Liver (tissue), 9 donors: Measurements from ENCODE around the gene POLR2L. TPM values are rescaled to one million over a fixed set of nuclear protein-coding genes. Genes with fewer than 3 reads are reported as not detected.

ENCODE experiments used
- DNase-seq: peaks from one replicate; pipeline ENCODE4 v3.0.0-alpha.2; 2017; ENCODE audit warnings: low spot score
- H3K27ac ChIP-seq, 2 donors: one replicate each; pipeline ENCODE4 v1.7.0; 2013; ENCODE audit warnings: inconsistent platforms in 2 of 2, low read length in 2 of 2, control low read depth in 1 of 2, low read depth in 1 of 2, mild to moderate bottlenecking in 1 of 2
- H3K27me3 ChIP-seq, 4 donors: one replicate each; pipeline versions ENCODE4 v1.6.1 to v1.7.0; 2013; ENCODE audit warnings: low read length in 3 of 4, inconsistent platforms in 1 of 4, mild to moderate bottlenecking in 1 of 4, moderate library complexity in 1 of 4; ENCODE audit not compliant: control insufficient read depth in 4 of 4, insufficient read depth in 4 of 4
- H3K36me3 ChIP-seq, 4 donors: one replicate each; pipeline versions ENCODE4 v1.6.1 to v1.7.0; 2013; ENCODE audit warnings: low read length in 3 of 4, mild to moderate bottlenecking in 3 of 4, low read depth in 1 of 4, moderate library complexity in 1 of 4; ENCODE audit not compliant: control insufficient read depth in 4 of 4, insufficient read depth in 3 of 4
- H3K4me1 ChIP-seq, 4 donors: one replicate each; pipeline versions ENCODE4 v1.6.1 to v1.7.0; 2013; ENCODE audit warnings: low read length in 3 of 4, mild to moderate bottlenecking in 3 of 4, moderate library complexity in 1 of 4; ENCODE audit not compliant: control insufficient read depth in 4 of 4, insufficient read depth in 4 of 4
- H3K4me3 ChIP-seq, 3 donors: one replicate each; pipeline versions ENCODE4 v1.6.1 to v1.7.0; 2013; ENCODE audit warnings: low read length in 3 of 3, control low read depth in 1 of 3, low read depth in 1 of 3, mild to moderate bottlenecking in 1 of 3
- H3K9ac ChIP-seq, 2 donors: one replicate each; pipeline ENCODE4 v1.7.0; 2013; ENCODE audit warnings: low read length in 2 of 2, mild to moderate bottlenecking in 2 of 2, moderate library complexity in 2 of 2, control low read depth in 1 of 2, low read depth in 1 of 2
- H3K9me3 ChIP-seq, 4 donors: one replicate each; pipeline versions ENCODE4 v1.6.1 to v1.7.0; 2013; ENCODE audit warnings: low read length in 3 of 4; ENCODE audit not compliant: control insufficient read depth in 4 of 4
- EGR1 ChIP-seq, 2 donors: IDR thresholded peaks; 2 replicates each; pipeline ENCODE4 v1.6.1; 2016 to 2018; ENCODE audit warnings: antibody characterized with exemption in 2 of 2, low read depth in 2 of 2
- FOXA1 ChIP-seq: IDR thresholded peaks from 2 replicates; pipeline ENCODE4 v1.6.1; 2016; ENCODE audit warnings: antibody characterized with exemption
- FOXA2 ChIP-seq: IDR thresholded peaks from 2 replicates; pipeline ENCODE4 v1.6.1; 2016; ENCODE audit warnings: antibody characterized with exemption
- GABPA ChIP-seq, 2 donors: IDR thresholded peaks in 1 of 2; conservative IDR thresholded peaks in 1 of 2; 2 replicates each; pipeline ENCODE4 v1.6.1; 2016; ENCODE audit warnings: antibody characterized with exemption in 2 of 2, mild to moderate bottlenecking in 1 of 2, moderate library complexity in 1 of 2
- HNF4A ChIP-seq, 2 donors: conservative IDR thresholded peaks; 2 replicates each; pipeline ENCODE4 v1.6.1; 2016; ENCODE audit warnings: antibody characterized with exemption in 2 of 2, mild to moderate bottlenecking in 2 of 2
- HNF4G ChIP-seq: IDR thresholded peaks from 2 replicates; pipeline ENCODE4 v1.6.1; 2016; ENCODE audit warnings: antibody characterized with exemption
- JUND ChIP-seq, 2 donors: IDR thresholded peaks; 2 replicates each; pipeline ENCODE4 v1.6.1; 2016; ENCODE audit warnings: antibody characterized with exemption in 2 of 2
- NR2F2 ChIP-seq: IDR thresholded peaks from 2 replicates; pipeline ENCODE4 v1.6.1; 2016; ENCODE audit warnings: antibody characterized with exemption
- REST ChIP-seq: IDR thresholded peaks from 2 replicates; pipeline ENCODE4 v1.6.1; 2016; ENCODE audit warnings: antibody characterized with exemption, mild to moderate bottlenecking
- RXRA ChIP-seq, 2 donors: IDR thresholded peaks; 2 replicates each; pipeline ENCODE4 v1.6.1; 2017 to 2018; ENCODE audit warnings: antibody characterized with exemption in 2 of 2, mild to moderate bottlenecking in 1 of 2
- TAF1 ChIP-seq: conservative IDR thresholded peaks from 2 replicates; pipeline ENCODE4 v1.6.1; 2016; ENCODE audit warnings: antibody characterized with exemption, mild to moderate bottlenecking
- YY1 ChIP-seq: IDR thresholded peaks from 2 replicates; pipeline ENCODE4 v1.6.1; 2016; ENCODE audit warnings: antibody characterized with exemption, mild to moderate bottlenecking
- ZBTB33 ChIP-seq: IDR thresholded peaks from 2 replicates; pipeline ENCODE4 v1.6.1; 2016; ENCODE audit warnings: antibody characterized with exemption
- WGBS: extraction: QIAGEN DNeasy Blood & Tissue Kit; methylation state at CpG from one replicate; pipeline ENCODE4 v1.1.7; 2013; 5-methylcytosine and 5-hydroxymethylcytosine counted together
- polyA plus RNA-seq, 2 donors: library from polyadenylated mRNA; stranded (reverse) in 1 of 2; unstranded in 1 of 2; fragments of 200-250 nt in 1 of 2; fragments of >200 nt in 1 of 2; fragmentation: Nextera tagmentation in 1 of 2; extraction: Ambion mirVana in 1 of 2; gene quantifications; one replicate each; pipeline versions ENCODE4 v1.2.1 to v1.2.3, GENCODE V29; 2013 to 2015
- total RNA-seq, 2 donors: library from RNA; depleted of rRNA; stranded (reverse); fragments of >200 nt; gene quantifications; one replicate each; pipeline ENCODE4 v1.2.3, GENCODE V29; 2014
- TF ChIP-seq, protein P1 (sequence below): IDR thresholded peaks from 2 replicates; pipeline ENCODE4 v1.6.1; 2016; ENCODE audit warnings: antibody characterized with exemption
- TF ChIP-seq, protein P2 (sequence below): fragments of 150-350 bp; IDR thresholded peaks from 2 replicates; pipeline ENCODE4 v1.5.1; 2017; ENCODE audit warnings: improper control_type of control experiment, low read depth, low read length; ENCODE audit not compliant: missing input control
- donor health status: healthy.
- donor health status: healthy.
- donor health status: healthy.
- donor health status: healthy.
- donor health status: healthy.

The POLR2L gene
- total and polyA plus RNA-seq, 4 donors = 28.1 to 230 (median 106) TPM

DNA sequence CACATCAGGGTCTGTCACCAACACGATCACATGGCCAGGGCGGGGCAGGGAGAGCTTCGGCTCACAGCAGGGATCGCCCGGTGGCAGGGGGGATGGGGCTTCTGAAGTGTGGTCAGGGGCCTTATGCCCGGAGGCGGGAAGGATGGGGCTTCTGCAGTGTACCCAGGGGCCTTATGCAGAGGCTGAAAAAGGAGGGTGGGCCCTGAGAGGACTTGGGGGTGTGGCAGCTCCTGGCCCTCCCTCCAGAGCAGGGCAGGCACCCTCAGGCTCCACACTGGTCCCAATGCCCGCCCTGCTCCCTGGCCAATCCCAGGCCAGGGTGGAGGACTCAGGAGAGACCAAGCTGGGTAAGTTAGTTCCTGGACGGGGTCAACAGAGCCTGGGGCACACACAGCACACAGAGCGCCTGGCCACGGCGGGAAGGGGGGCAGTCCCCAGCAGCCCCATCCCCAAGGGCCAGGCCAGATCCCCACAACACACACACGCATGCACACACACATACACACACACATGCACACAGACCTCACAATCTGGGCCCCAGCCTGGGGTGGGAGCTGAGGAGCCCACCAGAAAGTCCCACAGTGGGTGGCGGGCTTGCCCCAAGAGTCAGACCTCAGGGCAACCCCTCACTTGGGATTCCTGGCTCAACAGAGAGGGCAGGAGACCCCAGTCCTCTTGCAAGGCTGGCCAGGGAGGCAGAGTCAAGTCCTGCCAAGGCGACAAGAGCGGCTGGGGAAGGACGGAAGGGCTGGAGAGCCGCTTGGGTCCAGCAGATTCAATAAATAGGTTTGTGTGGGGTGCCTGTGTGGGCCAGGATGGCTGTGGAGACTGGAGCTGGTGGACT, 51.4 kb downstream of the POLR2L start:
- Histone ChIP-seq H3K9ac (no peak overlapping the region), H3K27ac (no peak overlapping the region), H3K9me3 (no peaks in the 10 kb centered on the region), H3K36me3 (peaks cover 0 to 11% (median 6%) of the 10 kb centered on the region in 4 donors), H3K27me3 (no peaks in the 10 kb centered on the region), H3K4me3 (no peak overlapping the region), H3K4me1 (peaks cover 4 to 24% (median 13%) of the 10 kb centered on the region in 4 donors)
- 70% methylated on average over 18 of the region's 18 CpGs for WGBS
- TF ChIP-seq JUND (IDR thresholded peaks at IDR 0.05) (no peak), FOXA2 (no peak), TAF1 (no peak), ZBTB33 (no peak), HNF4G (no peak), EGR1 (IDR thresholded peaks at IDR 0.05; ENCODE audit: low read depth in 2 of 2) (no peak), REST (no peak), YY1 (no peak), FOXA1 (no peak), HNF4A (conservative IDR thresholded peaks at IDR 0.05) (no peak), NR2F2 (no peak), RXRA (IDR thresholded peaks at IDR 0.05) (no peak), GABPA (IDR thresholded peaks at IDR 0.05 in 1 of 2, conservative IDR thresholded peaks at IDR 0.05 in 1 of 2) (no peak)
- TF ChIP-seq, protein P1, sequence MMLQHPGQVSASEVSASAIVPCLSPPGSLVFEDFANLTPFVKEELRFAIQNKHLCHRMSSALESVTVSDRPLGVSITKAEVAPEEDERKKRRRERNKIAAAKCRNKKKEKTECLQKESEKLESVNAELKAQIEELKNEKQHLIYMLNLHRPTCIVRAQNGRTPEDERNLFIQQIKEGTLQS = no peak
- TF ChIP-seq, protein P2, sequence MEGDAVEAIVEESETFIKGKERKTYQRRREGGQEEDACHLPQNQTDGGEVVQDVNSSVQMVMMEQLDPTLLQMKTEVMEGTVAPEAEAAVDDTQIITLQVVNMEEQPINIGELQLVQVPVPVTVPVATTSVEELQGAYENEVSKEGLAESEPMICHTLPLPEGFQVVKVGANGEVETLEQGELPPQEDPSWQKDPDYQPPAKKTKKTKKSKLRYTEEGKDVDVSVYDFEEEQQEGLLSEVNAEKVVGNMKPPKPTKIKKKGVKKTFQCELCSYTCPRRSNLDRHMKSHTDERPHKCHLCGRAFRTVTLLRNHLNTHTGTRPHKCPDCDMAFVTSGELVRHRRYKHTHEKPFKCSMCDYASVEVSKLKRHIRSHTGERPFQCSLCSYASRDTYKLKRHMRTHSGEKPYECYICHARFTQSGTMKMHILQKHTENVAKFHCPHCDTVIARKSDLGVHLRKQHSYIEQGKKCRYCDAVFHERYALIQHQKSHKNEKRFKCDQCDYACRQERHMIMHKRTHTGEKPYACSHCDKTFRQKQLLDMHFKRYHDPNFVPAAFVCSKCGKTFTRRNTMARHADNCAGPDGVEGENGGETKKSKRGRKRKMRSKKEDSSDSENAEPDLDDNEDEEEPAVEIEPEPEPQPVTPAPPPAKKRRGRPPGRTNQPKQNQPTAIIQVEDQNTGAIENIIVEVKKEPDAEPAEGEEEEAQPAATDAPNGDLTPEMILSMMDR = no peak
- no peak for DNase-seq
